ENCODE results near the gene OR2AJ1.

Gene OR2AJ1

GRCh38 chr1:247962911-247963588, 38.4 kb downstream of the OR2AJ1 start:
- DNase-seq (ENCODE audit: low read depth): no peak

DNA sequence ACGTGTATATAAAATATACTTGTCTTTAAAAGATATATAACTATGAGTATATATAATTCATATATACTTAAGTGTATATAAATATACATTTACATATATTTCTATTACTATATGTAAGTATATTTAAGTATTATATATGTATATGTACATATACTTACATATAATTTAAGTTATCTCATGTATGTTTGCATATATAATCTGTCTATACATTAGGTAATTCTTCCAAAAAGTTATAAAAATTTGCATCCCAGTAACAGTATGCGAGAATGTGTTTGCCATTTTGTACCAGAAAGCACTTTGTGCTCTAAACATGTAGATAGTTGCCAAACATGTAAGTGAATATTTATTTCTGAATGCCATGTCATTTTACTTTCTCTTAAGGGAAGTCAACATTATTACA, 40.2 kb downstream of the OR2AJ1 start, which contains the start of gene OR2AK2:
TSS of gene OR2AK2 (plus strand) at position 301 of the 400 bp plus-strand sequence. CDS start 144 bp downstream, outside the sequence.
- no peak for DNase-seq (ENCODE audit: low read depth)

GRCh38 chr1:247966532-247967204, 42.0 kb downstream of the OR2AJ1 start:
- DNase-seq (ENCODE audit: low read depth): no peak
